Kidney tubule cell (primary cell): ENCODE data around the gene TMEM250.

ENCODE experiments used
- DNase-seq: peaks from one replicate; pipeline ENCODE4 v3.0.0-alpha.2; 2018; ENCODE audit warnings: low spot score

TMEM250 gene

DNA sequence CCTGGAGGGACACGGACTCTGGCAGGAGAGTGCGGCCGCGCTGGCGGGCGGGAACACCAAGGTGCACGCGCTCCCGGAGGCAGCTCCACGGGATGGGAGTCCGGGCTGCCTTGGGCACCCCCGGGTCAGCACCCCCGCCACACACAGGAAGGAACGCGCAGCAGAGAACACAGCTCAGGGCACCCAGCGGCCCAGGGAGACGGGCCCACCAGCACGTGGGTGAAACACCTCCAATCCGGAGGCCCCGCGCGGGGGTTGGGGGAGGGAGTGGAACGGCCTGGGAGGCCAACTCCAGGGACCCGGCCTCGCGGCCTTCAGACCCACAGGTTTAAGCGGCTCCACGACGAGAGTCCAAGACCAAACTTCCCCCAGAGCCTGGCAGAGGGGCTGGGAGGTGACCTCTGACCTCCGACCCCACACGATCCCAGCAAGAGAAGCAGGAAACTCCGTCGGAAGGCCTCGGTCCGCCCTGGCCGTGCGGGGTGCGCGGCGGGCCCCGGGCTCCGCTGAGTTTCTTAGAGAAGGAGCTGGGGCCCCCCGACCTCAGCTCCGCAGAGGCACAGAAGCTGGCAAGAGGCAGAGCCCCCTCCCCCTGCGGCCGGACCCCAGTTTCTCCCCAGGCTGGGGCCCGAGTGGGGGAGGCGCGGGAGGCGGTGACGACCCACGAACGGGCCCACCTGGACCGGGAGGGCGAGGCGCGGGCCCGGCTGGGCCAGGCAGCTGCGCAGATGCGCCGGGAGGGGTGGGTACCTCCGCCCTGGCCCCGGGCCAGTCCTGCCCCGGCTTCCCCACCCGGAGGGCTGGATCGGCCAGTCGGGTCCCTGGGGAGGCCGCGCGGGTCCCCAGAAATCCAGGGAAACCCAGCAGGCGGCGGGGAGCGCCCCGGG is 24.4 kb downstream of the TMEM250 start:
- DNase-seq = peak; percentile 79

DNA sequence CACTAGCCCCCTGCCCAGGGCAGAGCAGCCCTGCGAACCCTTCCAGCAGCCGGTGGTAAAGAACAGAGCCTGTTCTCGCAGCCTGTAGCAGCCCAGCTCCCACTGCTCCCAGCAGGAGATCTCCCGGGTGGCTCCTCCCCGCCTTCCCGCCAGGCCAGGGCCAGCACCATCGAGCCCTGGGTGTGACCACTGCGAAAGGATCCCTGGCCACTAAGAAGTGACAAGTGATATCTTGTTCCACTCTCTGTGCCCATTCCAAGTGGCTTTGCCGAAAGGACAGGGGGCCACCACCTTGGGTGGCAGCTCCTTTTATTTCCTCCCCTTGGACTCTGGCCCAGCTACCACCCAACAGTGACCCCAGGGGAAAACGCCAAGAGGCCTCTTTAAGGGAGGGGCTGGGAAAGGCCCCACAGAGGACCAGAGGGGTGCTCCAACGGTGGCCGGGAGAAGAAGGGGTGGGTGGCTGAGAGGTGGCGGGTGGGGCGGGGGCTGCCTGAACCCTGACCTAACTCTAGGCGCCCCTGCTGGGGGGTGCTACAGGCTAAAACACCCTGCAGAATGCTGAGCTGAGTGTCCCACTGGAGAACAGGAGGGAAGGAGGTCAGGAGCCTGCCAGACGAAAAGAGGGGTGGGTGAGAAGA is 25.2 kb downstream of the TMEM250 start:
- DNase-seq = peak; percentile 51

DNA sequence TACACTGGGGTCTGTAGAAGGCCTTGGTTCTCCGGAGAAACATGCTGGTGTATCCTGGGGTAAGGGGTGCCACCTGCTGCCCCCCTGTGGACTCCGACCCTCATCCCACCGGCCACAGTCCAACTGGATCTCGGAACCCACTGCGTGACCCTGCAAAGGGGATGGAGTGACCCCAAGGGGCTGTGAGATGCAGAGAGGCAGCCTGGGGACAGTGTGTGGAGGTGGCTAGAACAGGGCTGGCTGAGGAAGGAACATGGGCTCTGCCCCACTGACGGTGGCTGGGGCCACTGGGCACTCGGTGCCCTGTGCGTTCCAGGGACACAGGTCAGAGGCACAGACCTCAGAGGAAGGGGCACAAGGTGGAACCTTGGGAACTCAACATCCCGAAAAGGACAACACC is 25.9 kb downstream of the TMEM250 start:
- no peak for DNase-seq

DNA sequence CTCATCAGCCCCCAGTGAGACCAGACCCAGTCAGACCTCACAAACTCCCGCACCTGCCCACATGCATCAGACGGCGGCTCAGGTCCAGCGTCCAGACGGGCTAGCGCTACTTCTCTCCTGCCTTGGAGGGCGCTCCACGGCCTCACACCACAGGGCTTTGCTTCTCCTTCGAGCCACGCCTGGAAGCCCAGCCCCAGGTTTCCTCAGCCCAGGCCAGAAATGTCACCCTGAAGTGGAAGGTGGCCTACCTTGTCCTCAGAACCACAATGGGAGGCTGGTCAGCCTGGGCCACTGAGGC is 26.4 kb downstream of the TMEM250 start:
- no peak for DNase-seq

DNA sequence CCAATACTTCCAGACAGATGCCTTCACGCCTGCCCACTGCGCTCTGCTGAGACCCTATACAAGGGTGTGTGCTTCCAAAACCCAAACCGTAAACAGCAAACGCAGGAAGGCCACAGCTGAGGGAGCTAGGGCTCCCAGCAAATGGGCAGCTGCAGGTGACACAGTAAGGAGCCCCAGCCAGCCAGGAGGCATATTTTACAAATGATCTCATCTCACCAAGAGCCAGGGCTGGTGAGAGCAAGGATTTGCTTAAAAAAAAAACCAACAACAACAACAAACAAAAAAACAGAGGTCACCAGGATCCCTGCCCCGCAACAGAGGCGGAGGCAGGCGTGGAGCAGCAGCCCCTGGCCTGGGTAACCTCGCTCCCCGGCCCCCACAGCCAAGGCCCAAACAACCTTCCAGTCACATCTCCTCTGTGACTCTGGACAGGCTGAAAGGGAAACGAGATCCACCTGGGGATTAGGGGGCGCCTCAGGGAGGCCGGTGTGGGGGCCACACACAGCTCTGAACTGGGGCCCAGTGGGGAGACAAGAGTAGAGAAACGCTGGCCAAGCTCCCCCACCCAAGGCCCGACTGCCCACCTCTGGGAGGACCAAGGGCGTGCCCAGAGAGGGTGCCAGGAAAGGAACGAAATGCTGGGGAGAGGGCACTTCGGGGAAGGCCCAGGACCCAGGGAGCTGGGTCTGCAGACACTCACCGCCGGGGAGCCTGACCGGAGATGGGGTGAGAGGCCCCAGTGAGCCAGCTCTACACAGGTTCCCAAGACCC is 26.9 kb downstream of the TMEM250 start:
- peak; percentile 64 for DNase-seq

DNA sequence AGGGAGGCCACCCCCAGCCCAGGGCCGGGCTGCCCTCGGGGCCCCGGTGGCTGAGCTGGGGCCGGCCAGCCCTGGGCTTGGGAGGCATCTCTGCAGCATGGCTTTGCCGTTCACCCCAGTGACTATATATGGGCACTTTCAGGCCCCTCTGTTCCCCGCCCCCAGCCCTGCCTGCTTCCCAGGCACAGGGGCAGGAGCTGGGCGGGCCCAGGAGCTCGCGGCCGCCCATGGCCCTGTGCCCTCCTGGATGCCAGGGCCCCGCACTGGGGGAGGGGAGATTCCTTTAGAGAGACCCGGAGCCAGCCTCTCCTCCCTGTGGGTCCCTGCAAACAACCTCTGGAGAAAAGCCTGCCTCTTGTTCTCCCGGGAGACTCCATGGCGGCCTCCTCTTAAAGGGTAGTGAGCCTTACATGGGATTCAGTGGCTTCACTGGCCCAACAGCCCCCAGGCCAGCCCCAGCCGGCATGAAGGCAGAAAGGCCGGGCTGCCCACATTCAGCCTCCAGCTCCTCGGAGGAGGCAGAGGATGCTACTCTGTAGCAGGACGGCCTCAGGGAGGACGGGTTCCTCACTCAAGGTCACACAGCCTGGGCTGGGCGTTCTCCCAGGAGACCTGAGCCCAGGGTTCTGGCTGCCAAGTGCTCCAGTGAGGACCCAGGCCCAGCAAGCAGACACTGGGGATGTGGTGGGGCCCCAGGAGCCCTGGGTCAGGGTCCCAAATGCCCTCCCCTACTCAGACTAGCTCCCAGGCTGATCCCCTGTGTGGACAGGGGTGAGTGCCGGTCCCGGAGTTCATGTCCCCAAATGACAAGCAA is 27.7 kb downstream of the TMEM250 start:
- DNase-seq = no peak

DNA sequence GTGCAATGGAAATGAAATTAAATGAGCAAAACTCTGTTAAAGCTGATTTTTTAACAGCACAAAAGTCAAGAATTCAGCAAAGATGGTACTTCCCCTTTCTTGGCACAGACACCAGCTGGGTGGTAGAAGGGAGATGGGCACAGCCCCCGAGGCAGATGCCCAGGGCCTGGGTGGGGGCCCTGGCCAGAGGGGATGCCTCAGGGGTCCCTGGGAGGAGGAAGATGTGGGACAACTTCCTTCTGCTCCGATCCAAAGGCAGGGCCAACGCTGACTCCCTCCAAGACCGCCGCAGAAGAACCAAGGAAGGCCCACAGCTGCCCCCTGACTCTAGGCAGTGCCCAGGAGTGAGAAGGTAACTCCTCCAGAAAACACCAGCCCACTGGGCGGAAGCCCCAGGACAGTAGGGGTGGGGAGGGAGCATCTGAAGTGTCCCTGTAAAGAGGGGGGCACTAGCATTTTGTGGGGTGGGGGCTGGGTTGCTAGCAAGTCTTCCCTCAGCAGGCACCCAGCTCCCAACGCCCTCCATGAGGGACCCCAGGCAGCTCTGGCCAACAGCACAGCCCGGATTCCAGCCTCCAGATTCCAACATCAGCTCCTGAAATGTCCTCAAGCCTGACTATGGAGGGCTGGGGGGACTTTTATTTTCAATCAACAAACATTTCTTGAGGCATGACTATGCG is 28.5 kb downstream of the TMEM250 start:
- no peak for DNase-seq

DNA sequence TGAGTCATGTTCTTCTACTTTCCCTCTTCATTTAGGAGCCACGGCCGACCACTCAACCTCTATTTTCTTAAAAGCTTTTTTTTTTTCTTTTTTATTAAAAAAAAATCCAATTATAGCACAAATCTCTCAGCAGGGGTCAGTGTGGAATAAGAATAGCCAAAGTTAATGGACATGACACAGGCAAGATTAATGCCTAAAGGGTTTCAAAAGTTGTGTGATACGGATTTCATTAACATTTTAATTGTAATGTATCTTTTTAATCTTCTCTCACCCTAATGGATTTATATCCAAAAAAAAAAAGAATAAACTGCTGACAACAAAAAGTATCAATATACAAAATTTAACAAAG is 29.0 kb downstream of the TMEM250 start:
- no peak for DNase-seq

DNA sequence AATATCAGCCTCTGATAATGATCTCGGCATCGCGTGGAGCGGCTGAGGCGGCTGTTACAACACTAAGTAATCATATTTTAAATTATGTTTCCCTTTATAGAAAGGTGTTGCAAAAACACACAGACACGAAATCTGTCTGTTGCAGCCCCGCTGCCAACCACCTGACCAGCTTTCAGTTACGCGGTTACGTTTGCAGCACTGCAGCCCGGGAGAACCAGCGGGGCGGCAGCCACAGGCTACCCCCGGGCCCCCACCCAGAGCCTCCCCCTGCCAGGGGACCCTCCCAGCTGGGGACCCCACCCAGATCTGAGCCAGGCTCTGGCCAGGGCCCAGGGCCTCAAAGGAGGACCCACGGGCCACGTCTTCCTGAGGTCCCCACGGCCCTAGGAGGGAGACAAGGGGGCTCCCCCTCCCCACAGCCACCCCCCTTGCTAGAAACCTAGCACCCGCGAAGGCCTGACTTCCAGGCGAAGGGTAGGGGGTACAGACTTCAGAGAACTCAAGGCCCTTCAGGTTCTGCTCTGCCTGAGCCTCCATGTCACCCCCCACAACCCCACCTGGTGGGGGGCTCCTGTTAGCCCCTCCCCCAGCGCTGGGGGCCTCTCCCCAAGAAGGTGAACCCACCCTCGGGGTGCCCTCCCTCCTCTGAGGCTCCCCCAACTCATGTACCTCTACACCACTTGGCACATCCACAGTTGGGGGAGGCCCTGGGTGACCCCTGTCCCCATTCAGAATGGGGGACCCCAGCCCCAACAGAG is 29.6 kb downstream of the TMEM250 start:
- no peak for DNase-seq

DNA sequence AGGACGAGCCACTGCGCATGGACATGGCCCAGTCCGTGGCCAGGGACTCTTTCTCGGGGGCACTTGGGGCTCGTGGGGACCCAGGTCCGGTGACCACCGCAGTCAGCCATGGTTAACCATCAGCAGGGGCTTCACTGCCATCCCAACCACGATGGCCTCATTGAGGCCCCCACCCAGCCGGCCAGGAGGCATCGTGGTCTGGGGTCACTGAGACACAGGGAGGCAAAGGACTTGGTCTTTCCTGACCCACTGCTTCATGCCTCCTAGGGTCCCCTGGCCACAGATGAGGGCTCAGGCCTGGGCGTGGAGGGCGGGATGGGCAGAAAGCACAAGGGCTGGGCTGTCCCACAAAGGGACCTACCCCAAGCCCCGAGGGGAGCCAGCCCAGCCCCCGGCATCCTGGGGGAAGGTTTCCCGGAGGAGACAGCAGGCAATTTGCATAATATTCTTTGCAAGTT is 30.2 kb downstream of the TMEM250 start:
- no peak for DNase-seq

DNA sequence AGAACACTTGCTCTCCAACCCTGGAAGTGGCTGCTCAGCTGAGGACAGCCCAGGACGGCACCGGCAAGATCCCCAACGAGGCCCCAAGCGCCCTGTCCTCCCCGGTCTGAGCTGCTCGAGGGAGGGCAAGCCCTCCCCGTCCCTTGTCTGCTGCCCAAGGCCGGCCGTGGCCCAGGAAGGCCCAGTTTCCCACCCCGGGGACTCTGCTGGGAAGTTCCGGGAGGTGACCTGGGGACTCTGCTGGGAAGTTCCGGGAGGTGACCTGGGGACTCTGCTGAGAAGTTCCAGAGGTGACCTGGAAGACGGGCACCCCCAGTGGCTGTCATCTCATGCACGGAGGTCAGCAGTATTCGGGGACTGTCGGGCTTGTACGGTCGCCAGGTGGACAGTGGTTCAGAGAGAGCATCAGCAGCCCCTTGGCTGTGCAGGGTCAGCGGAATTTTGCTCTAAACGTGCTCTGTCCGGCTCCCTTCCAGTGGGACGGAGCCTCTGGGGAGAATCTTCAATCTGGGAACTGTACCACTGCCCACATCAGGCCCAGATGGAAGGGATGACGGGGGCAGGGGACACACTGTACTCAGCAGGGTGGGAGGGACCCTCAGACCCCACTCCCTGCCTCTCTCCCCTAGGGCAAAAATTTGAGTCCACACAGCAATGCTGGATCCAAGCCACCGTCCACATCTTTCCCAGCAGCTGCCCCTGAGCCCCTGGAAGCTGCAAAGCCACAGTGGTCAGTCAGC is 30.8 kb downstream of the TMEM250 start:
- no peak for DNase-seq

DNA sequence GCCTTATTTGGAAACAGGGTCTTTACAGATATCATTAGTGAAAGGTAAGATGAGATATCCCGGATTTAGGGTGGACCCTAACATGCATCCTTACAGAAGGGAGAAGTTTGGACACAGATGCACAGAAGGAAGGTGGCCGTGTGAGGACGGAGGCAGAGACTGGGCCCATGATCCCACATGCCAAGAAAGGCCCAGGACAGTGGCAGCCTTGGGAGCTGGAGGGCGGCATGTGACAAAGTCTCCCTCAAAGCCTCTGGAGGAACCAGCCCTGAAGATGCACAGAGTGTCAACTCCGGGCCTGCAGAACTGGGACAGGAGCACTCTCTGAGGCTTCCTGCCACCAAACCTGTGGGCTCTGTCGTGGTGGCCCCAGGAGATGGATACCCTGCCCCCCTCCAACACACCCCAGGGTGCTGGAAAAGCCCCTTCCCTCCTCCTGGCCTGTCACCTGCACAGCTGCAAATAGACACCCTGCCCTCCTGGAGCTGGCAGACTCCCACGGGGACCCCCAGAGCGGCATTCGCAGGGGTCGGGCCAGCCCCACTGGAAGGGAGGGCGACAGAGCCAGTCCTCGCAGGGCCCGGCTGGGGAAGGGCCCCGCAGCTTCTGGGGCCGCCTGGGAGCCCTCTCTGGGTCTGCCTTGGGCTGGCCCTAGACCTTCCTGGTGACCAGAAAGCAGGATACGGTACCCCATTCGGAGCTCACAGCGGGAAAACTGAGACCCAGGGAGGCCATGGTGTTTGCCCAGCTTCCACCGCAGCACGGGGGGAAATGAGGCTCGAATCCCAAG is 31.5 kb downstream of the TMEM250 start:
- DNase-seq = no peak

DNA sequence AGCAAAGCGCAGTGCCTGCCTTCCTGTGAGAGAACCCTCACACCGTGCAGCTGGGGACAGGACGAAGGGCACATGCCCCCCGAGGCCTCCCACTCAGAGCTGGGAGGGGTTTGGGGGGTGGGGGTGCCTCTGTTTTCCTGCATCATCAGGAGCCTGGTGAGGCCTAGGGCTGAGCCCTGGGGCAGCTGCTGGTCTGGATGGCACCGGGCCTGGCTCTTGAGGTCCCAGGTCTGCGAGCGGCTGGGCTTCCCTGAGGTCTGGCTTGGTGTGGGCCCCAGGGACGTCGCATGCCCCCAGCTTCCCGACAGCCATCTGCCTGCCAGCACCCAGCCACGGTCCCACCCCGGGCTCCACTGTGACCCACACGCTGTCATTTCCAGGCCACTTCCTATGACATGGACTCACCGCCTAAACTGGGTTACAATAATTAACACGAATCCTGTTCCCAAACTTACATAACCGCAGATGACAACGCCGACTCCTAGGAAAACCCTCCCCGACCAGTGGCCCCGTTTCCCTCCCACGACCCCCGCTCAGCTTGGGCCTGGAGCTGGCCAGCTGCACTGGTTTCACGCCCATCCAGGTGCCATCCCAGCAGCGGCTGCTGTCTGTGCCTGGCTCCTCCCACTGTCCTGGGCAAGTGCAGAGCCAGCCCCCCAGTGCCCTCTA is 32.3 kb downstream of the TMEM250 start:
- no peak for DNase-seq

DNA sequence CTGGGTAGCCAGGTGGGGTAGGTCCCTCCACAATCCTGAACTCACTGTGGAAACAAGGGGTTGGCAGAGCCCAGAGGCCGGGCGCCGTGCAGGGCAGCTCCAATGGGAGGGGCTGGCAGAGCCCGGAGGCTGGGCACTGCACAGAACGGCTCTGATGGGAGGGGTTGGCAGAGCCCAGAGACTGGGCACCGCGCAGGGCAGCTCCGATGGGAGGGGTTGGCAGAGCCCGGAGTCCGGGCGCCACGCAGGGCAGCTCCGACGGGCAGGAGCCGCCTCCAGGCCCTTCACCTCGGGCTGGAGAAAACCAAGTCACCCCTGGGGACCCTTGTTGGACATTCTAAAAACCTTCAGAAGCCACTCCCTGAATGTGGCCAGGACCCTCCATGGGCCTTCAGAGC is 32.9 kb downstream of the TMEM250 start:
- DNase-seq = peak; percentile 34

DNA sequence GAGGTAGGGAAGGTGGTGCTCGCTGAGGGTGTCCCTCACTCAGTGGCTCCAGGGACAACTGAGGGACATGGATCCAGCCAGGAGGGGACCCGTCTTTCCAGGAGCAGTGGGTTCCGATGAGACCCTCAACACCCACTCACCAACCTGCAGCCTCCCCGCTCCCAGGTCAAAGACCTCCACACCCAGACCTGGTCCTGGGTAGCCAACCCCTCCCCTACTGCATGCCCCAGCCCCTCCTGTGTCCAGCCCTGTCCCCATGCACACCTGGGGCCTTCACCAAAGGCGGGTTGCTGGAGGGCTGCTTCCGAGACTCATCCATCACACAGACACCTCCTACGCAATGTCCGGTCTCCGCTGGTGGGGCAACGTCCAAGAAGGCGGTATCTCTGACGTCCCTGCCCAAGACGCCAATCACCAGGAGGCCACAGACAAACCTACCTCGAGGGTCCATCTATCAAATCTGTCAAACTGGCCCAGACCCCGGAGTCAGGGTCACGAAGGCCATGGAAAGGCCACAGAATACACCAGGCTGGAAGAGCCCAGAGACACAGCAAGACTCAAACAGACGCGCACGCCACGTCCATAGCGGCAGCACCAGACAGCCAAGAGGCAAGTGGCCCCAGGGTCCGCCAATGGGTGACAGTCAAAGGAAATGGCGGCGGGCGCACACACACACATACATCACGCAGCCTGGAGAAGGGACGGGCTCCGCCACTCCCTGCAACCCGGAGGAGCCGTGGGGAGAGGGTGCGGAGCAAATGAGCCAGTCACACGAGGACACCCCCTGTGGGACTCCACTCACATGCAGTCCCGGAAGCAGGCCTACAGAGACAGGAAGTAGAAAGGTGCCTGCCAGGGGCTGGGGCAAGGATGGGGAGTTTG is 34.4 kb downstream of the TMEM250 start:
- DNase-seq = no peak

DNA sequence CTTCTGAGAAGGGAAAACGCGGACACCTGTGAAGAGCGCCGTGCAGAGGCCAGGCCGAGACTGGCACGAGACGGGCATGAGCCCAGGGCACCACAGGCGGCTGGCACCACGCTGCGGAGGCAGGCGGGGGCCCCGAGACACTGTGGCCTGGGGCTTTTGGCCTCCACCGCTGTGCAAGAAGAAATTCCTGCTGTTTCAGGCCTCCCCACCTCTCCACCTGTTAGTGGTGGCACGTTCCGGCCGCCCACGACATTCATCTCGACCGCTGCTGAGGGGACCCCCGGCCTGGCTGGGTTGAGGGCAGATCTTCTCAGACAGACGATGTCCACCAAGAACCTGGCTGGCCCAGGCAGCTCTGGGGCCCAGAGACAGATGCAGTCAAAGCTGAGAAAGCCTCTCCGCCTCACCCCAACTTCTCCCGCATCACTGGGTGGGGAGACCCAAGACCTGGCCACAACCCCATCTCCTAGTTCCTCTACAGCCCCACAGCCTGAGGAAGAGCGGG is 35.1 kb downstream of the TMEM250 start:
- no peak for DNase-seq
